Lower leg skin (tissue), 4 donors: ENCODE measurements around the gene UST. TPM values are rescaled to one million over a fixed set of nuclear protein-coding genes. Genes with fewer than 3 reads are reported as not detected.

Source experiments
- DNase-seq, 2 donors: peaks; one replicate each; pipeline ENCODE4 v3.0.0-alpha.2; 2019; ENCODE audit warnings: low spot score in 2 of 2
- H3K4me3 ChIP-seq: fragments of 200-600 bp; sonication (generic); 2 replicates; pipeline ENCODE4 v1.5.1; 2017; ENCODE audit warnings: mild to moderate bottlenecking, low read depth; ENCODE audit not compliant: poor library complexity, severe bottlenecking
- CTCF ChIP-seq, 3 donors: fragments of 450-650 bp; IDR thresholded peaks; one replicate each; pipeline ENCODE4 v1.5.1; 2016; ENCODE audit warnings: antibody characterized with exemption in 3 of 3, mild to moderate bottlenecking in 3 of 3, moderate library complexity in 2 of 3
- POLR2A ChIP-seq, 2 donors: fragments of 450-650 bp; IDR thresholded peaks; one replicate each; pipeline ENCODE4 v1.6.1; 2016 to 2017; ENCODE audit warnings: antibody characterized with exemption in 2 of 2, mild to moderate bottlenecking in 1 of 2, moderate library complexity in 1 of 2
- WGBS, 2 donors: methylation state at CpG; one replicate each; pipeline ENCODE4 v1.1.5; 2018; 5-methylcytosine and 5-hydroxymethylcytosine counted together
- intact Hi-C: fragments of 100-400 bp; cut with DNase I; formaldehyde crosslinking; loops from one replicate; pipeline ENCODE4 v1.15.0; 2023; ENCODE audit warnings: low total_unique reads
- total RNA-seq, 4 donors: library from RNA; depleted of rRNA; stranded (reverse); fragments of >200 nt; gene quantifications; one replicate each; pipeline ENCODE4 v1.1.0, GENCODE V29; 2016

UST gene
- total RNA-seq, 4 donors from 2014 or later = 12.2 to 21.7 (median 17.7) TPM

- DNase-seq = no peak
- H3K4me3 ChIP-seq = no peak overlapping the region
- no peak for TF ChIP-seq CTCF (IDR thresholded peaks at IDR 0.05)
- no peak for TF ChIP-seq POLR2A (IDR thresholded peaks at IDR 0.05)
- intact Hi-C loops = no loop called here
- WGBS, 2 donors = 64 to 73% methylated on average over 5 of the region's 5 CpGs
Observed at GRCh38 chr6:148765898-148766808, 19.3 kb downstream of the UST start.

DNA sequence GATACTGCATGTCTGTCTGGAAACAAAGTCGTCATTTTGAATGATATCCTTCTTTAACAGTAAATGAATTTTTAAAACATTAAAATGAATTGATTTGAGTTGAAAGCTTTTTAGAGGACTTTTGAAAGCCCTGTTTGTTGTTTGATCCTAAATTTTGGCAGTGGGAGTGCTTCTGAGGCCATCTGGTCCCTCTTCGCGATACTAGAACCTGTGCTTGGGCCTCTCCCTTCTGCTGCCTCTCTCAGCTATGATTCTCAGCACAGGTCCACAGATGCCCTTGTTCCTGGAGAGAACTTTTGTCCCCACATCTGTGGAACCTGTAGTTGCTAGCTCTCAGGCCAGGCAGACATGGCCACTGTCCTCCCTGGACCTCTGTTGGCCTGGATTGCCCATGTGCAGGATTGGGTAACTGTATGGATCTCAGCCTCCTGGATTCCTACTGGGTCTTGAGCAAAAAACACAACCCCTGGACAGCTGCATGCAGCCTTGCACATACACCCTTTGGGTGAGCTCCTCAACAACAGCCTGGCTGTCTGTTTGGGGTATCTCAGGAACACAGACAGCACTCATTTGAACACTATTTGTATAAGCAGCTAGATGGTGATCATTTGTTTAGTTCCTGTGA lies 21.9 kb downstream of the UST start:
- TF ChIP-seq CTCF (IDR thresholded peaks at IDR 0.05) (no peak), POLR2A (IDR thresholded peaks at IDR 0.05) (no peak)
- no peak for DNase-seq
- H3K4me3 ChIP-seq = no peak overlapping the region
- intact Hi-C loops = no loop called here
- WGBS, 2 donors = 87 to 93% methylated on average over 3 of the region's 3 CpGs

- 79 to 80% methylated on average over 4 of the region's 4 CpGs for WGBS, 2 donors
- no peak for TF ChIP-seq POLR2A (IDR thresholded peaks at IDR 0.05)
- TF ChIP-seq CTCF (IDR thresholded peaks at IDR 0.05) = no peak
- intact Hi-C loops = no loop called here
- DNase-seq = no peak
- no peak overlapping the region for H3K4me3 ChIP-seq
Observed at GRCh38 chr6:148769304-148769968, 22.6 kb downstream of the UST start.

- TF ChIP-seq POLR2A (IDR thresholded peaks at IDR 0.05) (no peak), CTCF (IDR thresholded peaks at IDR 0.05) (no peak)
- no peak overlapping the region for H3K4me3 ChIP-seq
- intact Hi-C loops = no loop called here
- 79 to 85% methylated on average over 8 of the region's 8 CpGs for WGBS, 2 donors
- no peak for DNase-seq
Observed at GRCh38 chr6:148770408-148771211, 23.8 kb downstream of the UST start.

DNA sequence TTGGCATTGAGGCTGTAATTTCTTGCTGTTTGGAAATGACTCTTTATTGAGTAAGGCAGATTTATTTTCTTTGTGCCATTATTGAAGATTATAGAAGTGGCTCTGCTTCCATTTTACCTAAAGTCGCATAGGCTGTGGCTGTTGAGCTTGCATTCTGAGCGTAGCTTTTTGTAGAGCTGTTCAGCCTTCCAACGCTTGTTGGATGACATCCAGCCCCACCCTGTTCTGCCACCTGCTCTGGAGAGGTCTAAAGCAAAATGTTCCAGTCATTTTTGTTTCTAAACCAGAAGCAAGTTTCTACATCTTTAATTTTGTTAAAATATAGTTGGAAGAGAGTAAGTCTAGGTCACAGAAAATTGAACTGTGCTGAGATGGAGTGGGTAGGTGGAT lies 24.4 kb downstream of the UST start:
- no peak for DNase-seq
- TF ChIP-seq CTCF (IDR thresholded peaks at IDR 0.05) (no peak), POLR2A (IDR thresholded peaks at IDR 0.05) (no peak)
- intact Hi-C loops = no loop called here
- 49 to 54% methylated on average over 3 of the region's 3 CpGs for WGBS, 2 donors
- H3K4me3 ChIP-seq = no peak overlapping the region
